BLaER1 treated with 17β-estradiol and CSF1 and Interleukin-3, amounts not matched to agents 10 nM and 100 nM (cell line): Measurements from ENCODE around the gene OBI1.

Source experiments
- H3K27ac ChIP-seq, 11 experiments: shearing (Covaris generic); formaldehyde crosslinking; 2 replicates each; pipeline ENCODE4 v1.8.1; 2022
- H3K27me3 ChIP-seq, 11 experiments: shearing (Covaris generic); formaldehyde crosslinking; 2 replicates each; pipeline ENCODE4 v1.8.1; 2022
- H3K36me3 ChIP-seq, 11 experiments: shearing (Covaris generic); formaldehyde crosslinking; 2 replicates each; pipeline ENCODE4 v1.8.1; 2022
- H3K4me1 ChIP-seq, 10 experiments: shearing (Covaris generic); formaldehyde crosslinking; 2 replicates each; pipeline ENCODE4 v1.8.1; 2022
- H3K4me2 ChIP-seq, 11 experiments: shearing (Covaris generic); formaldehyde crosslinking; 2 replicates each; pipeline ENCODE4 v1.8.1; 2022
- H3K4me3 ChIP-seq, 10 experiments: shearing (Covaris generic); formaldehyde crosslinking; 2 replicates each; pipeline ENCODE4 v1.8.1; 2022
- H3K9ac ChIP-seq, 11 experiments: shearing (Covaris generic); formaldehyde crosslinking; 2 replicates each; pipeline ENCODE4 v1.8.1; 2022
- H3K9me3 ChIP-seq, 11 experiments: shearing (Covaris generic); formaldehyde crosslinking; replicated peaks in 1 of 11; 2 replicates each; pipeline ENCODE4 v1.8.1; 2022
- H4K20me1 ChIP-seq, 11 experiments: shearing (Covaris generic); formaldehyde crosslinking; 2 replicates each; pipeline ENCODE4 v1.8.1; 2022
- Cebpa-rat ChIP-seq, 11 experiments: shearing (Covaris generic); IDR thresholded peaks; 2 replicates each; pipeline ENCODE4 v1.8.1; 2022

Gene OBI1

GRCh38 chr13:78592584-78592983 lies 66.4 kb downstream of the OBI1 start:
- H3K4me1 ChIP-seq: peaks cover 0 to 4% (median 0%) of the 10 kb centered on the region in 10 experiments; a peak in 1 of 20 replicates
- H3K9me3 ChIP-seq: peaks cover 4 to 27% (median 18%) of the 10 kb centered on the region in 11 experiments; a peak in 17 of 22 replicates
- H3K4me2 ChIP-seq: no peak overlapping the region
- no peaks in the 10 kb centered on the region for H3K36me3 ChIP-seq
- no peak overlapping the region for H3K27ac ChIP-seq
- no peak overlapping the region for H3K9ac ChIP-seq
- peaks cover 0 to 54% (median 30%) of the 10 kb centered on the region in 11 experiments; a peak in 14 of 22 replicates for H4K20me1 ChIP-seq
- TF ChIP-seq Cebpa-rat (IDR thresholded peaks at IDR 0.05): no peak
- no peak overlapping the region for H3K4me3 ChIP-seq
- peaks cover 86 to 100% (median 99%) of the 10 kb centered on the region in 11 experiments for H3K27me3 ChIP-seq

- no peaks in the 10 kb centered on the region for H3K4me1 ChIP-seq
- H4K20me1 ChIP-seq: peaks cover 0 to 21% (median 7%) of the 10 kb centered on the region in 11 experiments; a peak in 12 of 22 replicates
- 0 out of 22 replicates have a peak, but pooled peaks cover 0 to 3% (median 0%) of the 10 kb centered on the region in 11 experiments for H3K9me3 ChIP-seq
- no peaks in the 10 kb centered on the region for H3K36me3 ChIP-seq
- no peak overlapping the region for H3K27ac ChIP-seq
- no peak overlapping the region for H3K9ac ChIP-seq
- no peak overlapping the region for H3K4me2 ChIP-seq
- no peak overlapping the region for H3K4me3 ChIP-seq
- TF ChIP-seq Cebpa-rat (IDR thresholded peaks at IDR 0.05): no peak
- H3K27me3 ChIP-seq: peaks cover 52 to 71% (median 68%) of the 10 kb centered on the region in 11 experiments
These were observed 69.7 kb downstream of the OBI1 start for GRCh38 chr13:78589206-78589605.

- H3K4me3 ChIP-seq: no peak overlapping the region
- no peak for TF ChIP-seq Cebpa-rat (IDR thresholded peaks at IDR 0.05)
- no peak overlapping the region for H3K4me2 ChIP-seq
- H3K9ac ChIP-seq: no peak overlapping the region
- no peaks in the 10 kb centered on the region for H3K4me1 ChIP-seq
- no peaks in the 10 kb centered on the region for H3K9me3 ChIP-seq
- no peak overlapping the region for H3K27ac ChIP-seq
- H4K20me1 ChIP-seq: peaks cover 0 to 4% (median 0%) of the 10 kb centered on the region in 11 experiments; a peak in 4 of 22 replicates
- no peaks in the 10 kb centered on the region for H3K36me3 ChIP-seq
- peaks cover 34 to 53% (median 50%) of the 10 kb centered on the region in 11 experiments for H3K27me3 ChIP-seq
These were observed 71.6 kb downstream of the OBI1 start for GRCh38 chr13:78587395-78587794.

GRCh38 chr13:78586706-78587105 lies 72.2 kb downstream of the OBI1 start:
- no peak overlapping the region for H3K4me2 ChIP-seq
- no peaks in the 10 kb centered on the region for H3K9me3 ChIP-seq
- peaks cover 27 to 46% (median 43%) of the 10 kb centered on the region in 11 experiments for H3K27me3 ChIP-seq
- H3K9ac ChIP-seq: no peak overlapping the region
- no peaks in the 10 kb centered on the region for H3K36me3 ChIP-seq
- H3K27ac ChIP-seq: no peak overlapping the region
- no peaks in the 10 kb centered on the region for H3K4me1 ChIP-seq
- no peak for TF ChIP-seq Cebpa-rat (IDR thresholded peaks at IDR 0.05)
- H3K4me3 ChIP-seq: no peak overlapping the region
- H4K20me1 ChIP-seq: no peaks in the 10 kb centered on the region; a peak in 2 of 22 replicates

- no peak overlapping the region for H3K4me2 ChIP-seq
- no peaks in the 10 kb centered on the region for H4K20me1 ChIP-seq
- H3K9me3 ChIP-seq: no peaks in the 10 kb centered on the region
- H3K27ac ChIP-seq: no peak overlapping the region
- no peaks in the 10 kb centered on the region for H3K36me3 ChIP-seq
- H3K4me1 ChIP-seq: peaks cover 0 to 8% (median 0%) of the 10 kb centered on the region in 10 experiments; a peak in 5 of 20 replicates
- H3K4me3 ChIP-seq: no peak overlapping the region
- no peaks in the 10 kb centered on the region for H3K27me3 ChIP-seq
- no peak overlapping the region for H3K9ac ChIP-seq
- TF ChIP-seq Cebpa-rat (IDR thresholded peaks at IDR 0.05): no peak
These were observed 82.7 kb downstream of the OBI1 start for GRCh38 chr13:78576261-78576660.

GRCh38 chr13:78572459-78572858 lies 86.5 kb downstream of the OBI1 start:
- Histone ChIP-seq H3K9me3 (no peaks in the 10 kb centered on the region), H3K4me3 (no peak overlapping the region), H3K36me3 (no peaks in the 10 kb centered on the region), H3K27me3 (no peaks in the 10 kb centered on the region), H3K9ac (no peak overlapping the region), H3K4me1 (no peaks in the 10 kb centered on the region), H3K4me2 (no peak overlapping the region), H4K20me1 (no peaks in the 10 kb centered on the region), H3K27ac (no peak overlapping the region)
- no peak for TF ChIP-seq Cebpa-rat (IDR thresholded peaks at IDR 0.05)

- Histone ChIP-seq H3K27me3 (no peaks in the 10 kb centered on the region), H3K4me2 (no peak overlapping the region), H3K9ac (no peak overlapping the region), H3K4me3 (no peak overlapping the region), H3K4me1 (no peaks in the 10 kb centered on the region), H3K27ac (no peak overlapping the region), H4K20me1 (no peaks in the 10 kb centered on the region), H3K36me3 (no peaks in the 10 kb centered on the region), H3K9me3 (no peaks in the 10 kb centered on the region)
- TF ChIP-seq Cebpa-rat (IDR thresholded peaks at IDR 0.05): no peak
These were observed 89.9 kb downstream of the OBI1 start for GRCh38 chr13:78569029-78569428.

GRCh38 chr13:78566631-78567030 lies 92.3 kb downstream of the OBI1 start:
- Histone ChIP-seq H3K27me3 (no peaks in the 10 kb centered on the region), H3K27ac (no peak overlapping the region), H3K4me1 (peaks cover 7 to 12% (median 9%) of the 10 kb centered on the region in 10 experiments; a peak in 16 of 20 replicates), H3K36me3 (no peaks in the 10 kb centered on the region), H4K20me1 (no peaks in the 10 kb centered on the region), H3K4me2 (no peak overlapping the region), H3K4me3 (no peak overlapping the region), H3K9me3 (no peaks in the 10 kb centered on the region), H3K9ac (no peak overlapping the region)
- TF ChIP-seq Cebpa-rat (IDR thresholded peaks at IDR 0.05): no peak
